ENCODE results near the gene NT5DC3.

DNA sequence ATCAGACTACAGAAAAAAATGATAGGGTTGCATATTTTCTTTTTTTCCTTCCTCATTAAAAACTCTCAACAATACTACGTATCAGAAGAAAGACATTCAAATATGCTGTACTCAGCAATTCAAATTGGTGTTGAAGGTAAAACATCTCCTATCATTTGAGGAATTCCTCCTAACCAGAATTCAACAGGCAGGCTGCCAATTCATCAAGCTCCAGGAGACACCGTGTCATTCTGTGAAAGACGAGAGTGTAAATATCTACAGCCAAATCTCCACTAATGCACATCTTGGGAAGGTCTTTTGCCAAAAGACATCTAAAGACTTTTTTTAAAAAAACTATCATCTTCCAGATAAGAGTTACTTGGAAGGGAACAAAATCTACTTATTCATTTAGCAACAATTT, 26.6 kb downstream of the NT5DC3 start:
- TF ChIP-seq, protein P1, sequence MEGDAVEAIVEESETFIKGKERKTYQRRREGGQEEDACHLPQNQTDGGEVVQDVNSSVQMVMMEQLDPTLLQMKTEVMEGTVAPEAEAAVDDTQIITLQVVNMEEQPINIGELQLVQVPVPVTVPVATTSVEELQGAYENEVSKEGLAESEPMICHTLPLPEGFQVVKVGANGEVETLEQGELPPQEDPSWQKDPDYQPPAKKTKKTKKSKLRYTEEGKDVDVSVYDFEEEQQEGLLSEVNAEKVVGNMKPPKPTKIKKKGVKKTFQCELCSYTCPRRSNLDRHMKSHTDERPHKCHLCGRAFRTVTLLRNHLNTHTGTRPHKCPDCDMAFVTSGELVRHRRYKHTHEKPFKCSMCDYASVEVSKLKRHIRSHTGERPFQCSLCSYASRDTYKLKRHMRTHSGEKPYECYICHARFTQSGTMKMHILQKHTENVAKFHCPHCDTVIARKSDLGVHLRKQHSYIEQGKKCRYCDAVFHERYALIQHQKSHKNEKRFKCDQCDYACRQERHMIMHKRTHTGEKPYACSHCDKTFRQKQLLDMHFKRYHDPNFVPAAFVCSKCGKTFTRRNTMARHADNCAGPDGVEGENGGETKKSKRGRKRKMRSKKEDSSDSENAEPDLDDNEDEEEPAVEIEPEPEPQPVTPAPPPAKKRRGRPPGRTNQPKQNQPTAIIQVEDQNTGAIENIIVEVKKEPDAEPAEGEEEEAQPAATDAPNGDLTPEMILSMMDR (IDR thresholded peaks at IDR 0.05): no peak
- no peak for TF ChIP-seq POLR2A (IDR thresholded peaks at IDR 0.05)
